Lower leg skin (tissue), 4 donors: ENCODE data around the gene LEKR1. TPM values are rescaled to one million over a fixed set of nuclear protein-coding genes. Genes with fewer than 3 reads are reported as not detected.

Source experiments
- DNase-seq, 2 donors: peaks; one replicate each; pipeline ENCODE4 v3.0.0-alpha.2; 2019; ENCODE audit warnings: low spot score in 2 of 2
- H3K4me3 ChIP-seq: fragments of 200-600 bp; sonication (generic); 2 replicates; pipeline ENCODE4 v1.5.1; 2017; ENCODE audit warnings: mild to moderate bottlenecking, low read depth; ENCODE audit not compliant: poor library complexity, severe bottlenecking
- POLR2A ChIP-seq, 2 donors: fragments of 450-650 bp; IDR thresholded peaks; one replicate each; pipeline ENCODE4 v1.6.1; 2016 to 2017; ENCODE audit warnings: antibody characterized with exemption in 2 of 2, mild to moderate bottlenecking in 1 of 2, moderate library complexity in 1 of 2
- WGBS, 2 donors: methylation state at CpG; one replicate each; pipeline ENCODE4 v1.1.5; 2018; 5-methylcytosine and 5-hydroxymethylcytosine counted together
- intact Hi-C: fragments of 100-400 bp; cut with DNase I; formaldehyde crosslinking; loops from one replicate; pipeline ENCODE4 v1.15.0; 2023; ENCODE audit warnings: low total_unique reads
- total RNA-seq, 4 donors: library from RNA; depleted of rRNA; stranded (reverse); fragments of >200 nt; gene quantifications; one replicate each; pipeline ENCODE4 v1.1.0, GENCODE V29; 2016
- TF ChIP-seq, protein P1 (sequence below), 3 donors: fragments of 450-650 bp; IDR thresholded peaks; one replicate each; pipeline ENCODE4 v1.5.1; 2016; ENCODE audit warnings: antibody characterized with exemption in 3 of 3, mild to moderate bottlenecking in 3 of 3, moderate library complexity in 2 of 3

The LEKR1 gene
- total RNA-seq, 4 donors from 2014 or later = 0.39 to 2.5 (median 0.89) TPM; not detected in 1

DNA sequence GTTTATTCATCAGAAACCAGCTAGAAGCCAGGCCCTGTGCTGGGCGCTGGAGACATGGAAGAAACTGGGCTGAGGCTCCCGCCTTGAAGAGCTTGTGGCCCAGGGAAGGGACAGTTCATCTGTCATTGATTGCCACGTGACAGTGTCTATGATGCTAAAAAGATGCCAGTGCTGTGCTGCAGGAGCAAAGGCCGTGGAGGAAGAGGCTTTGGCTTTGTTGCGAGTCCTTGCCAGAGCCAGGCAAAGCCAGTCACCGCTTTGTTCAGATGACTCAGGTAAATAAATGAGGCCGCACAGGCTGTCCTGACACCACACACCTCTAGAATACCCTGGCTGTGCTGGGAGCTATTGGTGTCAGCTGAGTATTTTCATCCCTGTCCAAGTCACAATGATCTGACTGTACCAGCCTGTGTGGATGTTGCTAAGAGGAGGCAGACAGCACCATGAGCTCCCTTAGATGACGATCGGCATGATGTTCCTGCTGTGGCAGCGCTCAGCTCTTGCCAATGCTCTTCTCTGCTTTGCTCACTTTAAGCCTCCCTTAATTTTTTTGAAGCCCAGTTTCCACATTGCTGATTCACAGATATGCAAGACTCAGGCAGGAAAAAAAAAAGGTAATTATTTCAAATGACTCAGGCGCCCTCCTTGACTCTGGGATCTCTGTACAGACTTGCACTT is 256.3 kb downstream of the LEKR1 start:
- 47 to 57% methylated on average over 11 of the region's 11 CpGs for WGBS, 2 donors
- intact Hi-C loops = loop anchor here (5.0 kb wide), 1 partner anchor 410 kb away; the partner anchor contains the start of gene TIPARP
- TF ChIP-seq, protein P1, sequence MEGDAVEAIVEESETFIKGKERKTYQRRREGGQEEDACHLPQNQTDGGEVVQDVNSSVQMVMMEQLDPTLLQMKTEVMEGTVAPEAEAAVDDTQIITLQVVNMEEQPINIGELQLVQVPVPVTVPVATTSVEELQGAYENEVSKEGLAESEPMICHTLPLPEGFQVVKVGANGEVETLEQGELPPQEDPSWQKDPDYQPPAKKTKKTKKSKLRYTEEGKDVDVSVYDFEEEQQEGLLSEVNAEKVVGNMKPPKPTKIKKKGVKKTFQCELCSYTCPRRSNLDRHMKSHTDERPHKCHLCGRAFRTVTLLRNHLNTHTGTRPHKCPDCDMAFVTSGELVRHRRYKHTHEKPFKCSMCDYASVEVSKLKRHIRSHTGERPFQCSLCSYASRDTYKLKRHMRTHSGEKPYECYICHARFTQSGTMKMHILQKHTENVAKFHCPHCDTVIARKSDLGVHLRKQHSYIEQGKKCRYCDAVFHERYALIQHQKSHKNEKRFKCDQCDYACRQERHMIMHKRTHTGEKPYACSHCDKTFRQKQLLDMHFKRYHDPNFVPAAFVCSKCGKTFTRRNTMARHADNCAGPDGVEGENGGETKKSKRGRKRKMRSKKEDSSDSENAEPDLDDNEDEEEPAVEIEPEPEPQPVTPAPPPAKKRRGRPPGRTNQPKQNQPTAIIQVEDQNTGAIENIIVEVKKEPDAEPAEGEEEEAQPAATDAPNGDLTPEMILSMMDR (IDR thresholded peaks at IDR 0.05) = no peak
- no peak for TF ChIP-seq POLR2A (IDR thresholded peaks at IDR 0.05)
- no peak overlapping the region for H3K4me3 ChIP-seq
- DNase-seq = peak in 1 of 2 donors; percentile 70

DNA sequence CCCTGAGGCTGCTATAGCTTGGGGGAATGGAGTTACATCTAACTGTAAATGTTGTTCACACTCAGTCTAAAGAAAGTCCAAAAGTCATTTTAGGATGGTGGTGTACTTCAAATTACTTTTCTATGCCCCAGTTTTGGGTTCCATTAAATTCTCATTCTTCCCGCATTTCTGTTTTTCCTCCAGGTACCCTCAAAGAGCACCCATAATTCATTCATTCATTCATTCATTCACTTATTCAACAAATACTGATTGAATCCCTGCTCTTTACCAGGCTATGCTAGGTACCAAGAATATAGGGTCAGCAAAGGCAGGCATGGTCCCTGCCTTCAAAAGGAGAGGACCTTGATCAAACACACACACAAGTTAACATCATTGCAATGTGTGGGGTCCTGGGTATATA is 257.7 kb downstream of the LEKR1 start:
- WGBS, 2 donors = 100% methylated on average over 1 of the region's 1 CpG
- TF ChIP-seq, protein P1 (IDR thresholded peaks at IDR 0.05) = no peak
- TF ChIP-seq POLR2A (IDR thresholded peaks at IDR 0.05) = no peak

DNA sequence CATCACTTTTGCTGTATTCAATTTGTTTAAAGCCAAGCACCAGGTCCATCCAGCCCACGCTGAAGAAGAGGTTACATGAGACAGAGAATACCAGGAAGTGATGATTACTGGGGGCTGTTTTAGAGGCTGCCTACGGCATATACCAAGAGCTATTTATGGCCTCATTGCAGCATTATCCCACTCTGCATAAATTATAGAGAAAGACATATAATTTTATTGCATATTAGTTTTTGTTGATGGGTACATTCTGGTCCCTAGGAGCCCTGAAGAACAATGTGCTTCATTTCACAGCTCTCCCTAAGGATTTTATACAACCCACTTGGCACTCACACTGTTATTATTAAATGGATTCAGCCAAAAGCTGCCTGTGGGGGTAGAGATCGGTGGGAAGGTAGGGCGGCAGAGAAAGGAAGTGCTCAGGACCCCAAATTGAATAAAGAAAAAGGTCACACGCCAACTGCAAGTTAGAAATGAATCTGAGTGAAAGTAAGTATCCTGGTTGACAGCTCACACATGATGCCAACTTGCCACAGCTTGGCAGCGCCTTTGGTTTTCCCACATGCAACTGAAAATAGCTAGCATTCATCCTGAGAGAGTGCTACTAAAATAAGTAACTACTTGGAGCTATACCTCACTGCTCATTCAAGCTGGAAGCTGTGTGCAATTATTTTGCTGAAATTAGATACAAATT is 260.1 kb downstream of the LEKR1 start:
- intact Hi-C loops = no loop called here
- WGBS, 2 donors = 52 to 54% methylated on average over 6 of the region's 6 CpGs
- no peak overlapping the region for H3K4me3 ChIP-seq
- no peak for TF ChIP-seq POLR2A (IDR thresholded peaks at IDR 0.05)
- TF ChIP-seq, protein P1 (IDR thresholded peaks at IDR 0.05) = no peak
- DNase-seq = peak in 1 of 2 donors; percentile 76

More for the DNA sequence above, 257.7 kb downstream of the LEKR1 start:
- H3K4me3 ChIP-seq = no peak overlapping the region
- DNase-seq = no peak
- intact Hi-C loops = loop anchor here (5.0 kb wide), 1 partner anchor 412 kb away; the partner anchor contains the start of gene TIPARP

DNA sequence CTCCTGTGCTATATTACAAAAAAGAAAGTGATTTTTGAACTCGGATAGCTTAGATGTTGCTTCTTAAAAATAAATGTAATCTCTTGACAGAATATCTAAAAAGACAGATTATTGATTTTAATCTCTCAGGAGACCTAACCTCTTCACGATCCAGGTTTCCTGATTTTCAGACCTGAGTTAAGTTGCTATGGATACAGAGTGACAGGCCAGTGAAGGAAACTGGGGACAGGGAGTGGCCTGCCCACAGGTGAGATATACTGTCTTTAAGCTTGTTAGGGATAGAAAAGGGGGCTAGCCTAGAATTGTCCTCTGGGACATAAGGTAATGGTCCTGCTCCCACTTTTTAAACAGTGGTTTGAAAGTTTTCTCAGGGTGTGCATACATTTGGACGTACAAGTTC is 260.6 kb downstream of the LEKR1 start:
- no peak overlapping the region for H3K4me3 ChIP-seq
- intact Hi-C loops = no loop called here
- 68 to 70% methylated on average over 3 of the region's 3 CpGs for WGBS, 2 donors
- TF ChIP-seq, protein P1 (IDR thresholded peaks at IDR 0.05) = no peak
- TF ChIP-seq POLR2A (IDR thresholded peaks at IDR 0.05) = no peak
- DNase-seq = no peak

DNA sequence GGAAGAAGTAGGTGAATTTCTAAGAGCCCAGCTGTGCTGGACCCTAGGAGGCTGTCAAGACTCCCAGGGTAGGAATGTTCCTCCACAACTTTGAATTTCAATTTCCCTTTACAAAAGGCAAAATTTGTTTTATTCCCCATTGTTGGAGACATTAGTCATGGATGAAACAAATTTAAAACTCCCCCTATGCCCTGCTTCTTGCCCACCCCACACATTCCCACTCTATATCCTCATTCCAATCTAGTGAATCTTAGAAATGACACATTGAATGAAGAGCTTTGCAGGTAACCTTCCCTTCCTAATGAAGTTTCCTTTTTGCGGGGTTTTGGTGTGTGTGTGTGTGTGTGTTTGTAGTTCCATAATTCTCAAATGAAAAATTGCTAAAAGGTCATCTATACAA is 261.2 kb downstream of the LEKR1 start:
- intact Hi-C loops = no loop called here
- WGBS, 2 donors = 71 to 78% methylated on average over 1 of the region's 1 CpG
- TF ChIP-seq POLR2A (IDR thresholded peaks at IDR 0.05) = no peak
- TF ChIP-seq, protein P1 (IDR thresholded peaks at IDR 0.05) = no peak
- DNase-seq = no peak
- H3K4me3 ChIP-seq = no peak overlapping the region
